ENCODE measurements around the gene ANKRD11.

The ANKRD11 gene

GRCh38 chr16:89219365-89219764 is 271.0 kb downstream of the ANKRD11 start:
- no peak for TF ChIP-seq CTCF (IDR thresholded peaks at IDR 0.05; ENCODE audit: borderline replicate concordance, insufficient read depth, low read depth, low read length)
- no peak overlapping the region for H3K4me3 ChIP-seq (ENCODE audit: low read depth, low read length)
